Measurements from ENCODE around the gene SORBS1. TPM values are rescaled to one million over a fixed set of nuclear protein-coding genes. Genes with fewer than 3 reads are reported as not detected.

Gene SORBS1
- total and polyA plus RNA-seq, 4 donors = 13.1 to 68.9 (median 44.0) TPM

DNA sequence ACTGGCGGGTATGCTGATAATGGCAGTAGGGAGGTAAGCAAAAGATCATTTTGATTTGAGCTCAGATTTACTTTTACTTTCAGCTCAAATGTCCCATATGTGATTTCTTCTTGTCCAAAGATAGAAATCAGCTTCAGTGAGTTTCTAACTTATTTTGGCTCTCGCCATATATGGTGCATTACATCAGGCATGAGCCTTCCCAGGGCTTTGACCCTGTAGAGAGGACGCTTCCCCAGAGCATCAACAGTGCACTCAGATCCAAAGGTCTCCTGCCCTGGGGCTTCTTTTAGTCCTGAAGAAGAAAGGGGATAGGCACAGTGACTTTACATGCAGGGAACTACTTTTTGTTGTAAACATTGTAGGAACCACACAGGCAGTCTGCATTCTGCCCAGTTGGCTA, 141.8 kb downstream of the SORBS1 start:
- H3K4me3 ChIP-seq = no peak overlapping the region
- WGBS, 2 donors = 90 to 96% methylated on average over 3 of the region's 3 CpGs

DNA sequence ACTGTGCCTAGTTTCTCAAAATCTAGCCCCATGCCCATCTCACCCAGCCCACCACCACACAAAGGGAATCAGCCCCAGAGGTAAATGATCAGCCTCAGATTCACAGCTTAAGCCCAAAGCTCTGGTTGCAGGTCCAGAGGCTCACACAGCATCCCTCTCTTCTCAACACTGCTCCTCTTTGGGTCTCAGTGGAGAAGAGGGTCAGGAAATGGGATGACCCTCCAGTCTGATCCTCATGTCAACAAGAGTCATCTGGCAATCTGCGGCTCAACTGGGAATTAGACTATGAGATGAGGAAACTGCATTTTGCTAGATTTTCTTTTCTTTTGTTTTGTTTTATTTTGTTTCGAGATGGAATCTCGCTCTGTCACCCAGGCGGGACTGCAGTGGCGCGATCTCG, 144.2 kb downstream of the SORBS1 start:
- DNase-seq (no peak), ATAC-seq (ENCODE audit: insufficient read depth, low FRiP score) (no peak)
- TF ChIP-seq, protein P1, sequence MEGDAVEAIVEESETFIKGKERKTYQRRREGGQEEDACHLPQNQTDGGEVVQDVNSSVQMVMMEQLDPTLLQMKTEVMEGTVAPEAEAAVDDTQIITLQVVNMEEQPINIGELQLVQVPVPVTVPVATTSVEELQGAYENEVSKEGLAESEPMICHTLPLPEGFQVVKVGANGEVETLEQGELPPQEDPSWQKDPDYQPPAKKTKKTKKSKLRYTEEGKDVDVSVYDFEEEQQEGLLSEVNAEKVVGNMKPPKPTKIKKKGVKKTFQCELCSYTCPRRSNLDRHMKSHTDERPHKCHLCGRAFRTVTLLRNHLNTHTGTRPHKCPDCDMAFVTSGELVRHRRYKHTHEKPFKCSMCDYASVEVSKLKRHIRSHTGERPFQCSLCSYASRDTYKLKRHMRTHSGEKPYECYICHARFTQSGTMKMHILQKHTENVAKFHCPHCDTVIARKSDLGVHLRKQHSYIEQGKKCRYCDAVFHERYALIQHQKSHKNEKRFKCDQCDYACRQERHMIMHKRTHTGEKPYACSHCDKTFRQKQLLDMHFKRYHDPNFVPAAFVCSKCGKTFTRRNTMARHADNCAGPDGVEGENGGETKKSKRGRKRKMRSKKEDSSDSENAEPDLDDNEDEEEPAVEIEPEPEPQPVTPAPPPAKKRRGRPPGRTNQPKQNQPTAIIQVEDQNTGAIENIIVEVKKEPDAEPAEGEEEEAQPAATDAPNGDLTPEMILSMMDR (IDR thresholded peaks at IDR 0.05; ENCODE audit: control extremely low read depth, extremely low read depth) = no peak
- Histone ChIP-seq H3K9me3 (ENCODE audit: control insufficient read depth in 4 of 4, insufficient read depth in 3 of 4, low read length in 3 of 4) (no peaks in the 10 kb centered on the region), H3K9ac (ENCODE audit: insufficient read depth in 1 of 2, low read length in 2 of 2) (no peak overlapping the region), H3K4me1 (ENCODE audit: control insufficient read depth in 5 of 5, insufficient read depth in 5 of 5, low read length in 5 of 5) (peaks cover 0 to 3% (median 0%) of the 10 kb centered on the region in 5 donors), H3K27me3 (ENCODE audit: control insufficient read depth in 3 of 3, insufficient read depth in 3 of 3, low read length in 2 of 3) (no peaks in the 10 kb centered on the region), H3K27ac (ENCODE audit: low read depth in 1 of 2, low read length in 1 of 2) (peak overlapping the region in 1 of 2 donors; percentile 91), H3K36me3 (ENCODE audit: control insufficient read depth in 4 of 4, insufficient read depth in 4 of 4, low read length in 4 of 4) (peaks cover 2 to 11% (median 5%) of the 10 kb centered on the region in 4 donors), H3K4me3 (no peak overlapping the region)
- WGBS, 2 donors = 91 to 99% methylated on average over 7 of the region's 7 CpGs

More for the DNA sequence above, 141.8 kb downstream of the SORBS1 start:
- H3K36me3 ChIP-seq (ENCODE audit: control insufficient read depth in 4 of 4, insufficient read depth in 4 of 4, low read length in 4 of 4) = peaks cover 2 to 10% (median 6%) of the 10 kb centered on the region in 4 donors
- H3K27me3 ChIP-seq (ENCODE audit: control insufficient read depth in 3 of 3, insufficient read depth in 3 of 3, low read length in 2 of 3) = no peaks in the 10 kb centered on the region
- H3K4me1 ChIP-seq (ENCODE audit: control insufficient read depth in 5 of 5, insufficient read depth in 5 of 5, low read length in 5 of 5) = peaks cover 0 to 6% (median 0%) of the 10 kb centered on the region in 5 donors
- DNase-seq = no peak
- TF ChIP-seq, protein P1 (IDR thresholded peaks at IDR 0.05; ENCODE audit: control extremely low read depth, extremely low read depth) = no peak
- H3K27ac ChIP-seq (ENCODE audit: low read depth in 1 of 2, low read length in 1 of 2) = no peak overlapping the region
- no peak overlapping the region for H3K9ac ChIP-seq (ENCODE audit: insufficient read depth in 1 of 2, low read length in 2 of 2)
- ATAC-seq (ENCODE audit: insufficient read depth, low FRiP score) = no peak
- H3K9me3 ChIP-seq (ENCODE audit: control insufficient read depth in 4 of 4, insufficient read depth in 3 of 4, low read length in 3 of 4) = no peaks in the 10 kb centered on the region

DNA sequence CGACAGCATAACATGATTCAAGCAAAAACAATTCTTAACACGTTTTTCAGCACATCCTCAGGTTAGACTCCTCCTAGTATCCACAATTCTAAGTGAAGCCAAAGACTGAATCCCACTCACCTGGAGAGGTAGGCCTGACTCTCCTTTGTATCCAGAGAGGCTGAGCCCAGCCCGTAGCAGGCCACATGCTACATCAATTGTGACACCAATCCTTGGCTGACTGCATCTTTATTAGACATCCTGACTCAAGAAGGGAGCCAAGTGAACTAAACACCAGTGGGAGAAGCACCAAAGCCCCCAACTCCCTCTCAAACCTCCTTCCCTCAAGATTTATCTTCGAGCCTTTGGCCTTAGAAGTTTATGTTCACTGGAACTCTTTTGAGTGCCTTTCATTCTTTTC, 144.9 kb downstream of the SORBS1 start:
- Histone ChIP-seq H3K9ac (ENCODE audit: insufficient read depth in 1 of 2, low read length in 2 of 2) (no peak overlapping the region), H3K36me3 (ENCODE audit: control insufficient read depth in 4 of 4, insufficient read depth in 4 of 4, low read length in 4 of 4) (peaks cover 1 to 11% (median 5%) of the 10 kb centered on the region in 4 donors), H3K27ac (ENCODE audit: low read depth in 1 of 2, low read length in 1 of 2) (peak overlapping the region in 1 of 2 donors; percentile 91), H3K4me1 (ENCODE audit: control insufficient read depth in 5 of 5, insufficient read depth in 5 of 5, low read length in 5 of 5) (peaks cover 0 to 3% (median 0%) of the 10 kb centered on the region in 5 donors), H3K9me3 (ENCODE audit: control insufficient read depth in 4 of 4, insufficient read depth in 3 of 4, low read length in 3 of 4) (no peaks in the 10 kb centered on the region), H3K27me3 (ENCODE audit: control insufficient read depth in 3 of 3, insufficient read depth in 3 of 3, low read length in 2 of 3) (no peaks in the 10 kb centered on the region), H3K4me3 (no peak overlapping the region)
- WGBS, 2 donors = 80 to 86% methylated on average over 4 of the region's 4 CpGs
- ATAC-seq (ENCODE audit: insufficient read depth, low FRiP score) (no peak), DNase-seq (no peak)
- TF ChIP-seq, protein P1 (IDR thresholded peaks at IDR 0.05; ENCODE audit: control extremely low read depth, extremely low read depth) = no peak

DNA sequence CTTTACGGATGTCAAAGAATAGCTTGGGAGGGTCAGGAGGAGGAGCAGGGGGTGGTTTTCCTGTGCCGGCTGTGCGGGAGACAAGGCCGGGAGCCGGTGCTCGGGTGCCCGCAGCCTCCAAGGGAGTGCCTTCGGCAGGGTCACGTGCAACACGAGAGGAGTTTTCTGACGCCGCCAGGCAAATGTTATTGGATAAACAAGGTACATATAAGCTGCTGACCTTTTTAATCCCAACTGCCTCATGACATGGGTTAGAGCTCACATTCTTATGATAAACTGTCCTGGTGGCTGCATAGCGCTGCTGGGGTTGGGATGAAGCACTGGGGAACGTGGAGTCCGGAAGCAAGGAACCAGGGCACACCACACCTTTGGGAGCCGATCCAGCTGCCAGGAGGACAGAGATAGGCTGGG, 145.5 kb downstream of the SORBS1 start:
- H3K27me3 ChIP-seq (ENCODE audit: control insufficient read depth in 3 of 3, insufficient read depth in 3 of 3, low read length in 2 of 3) = no peaks in the 10 kb centered on the region
- DNase-seq (no peak), ATAC-seq (ENCODE audit: insufficient read depth, low FRiP score) (no peak)
- H3K4me1 ChIP-seq (ENCODE audit: control insufficient read depth in 5 of 5, insufficient read depth in 5 of 5, low read length in 5 of 5) = peaks cover 0 to 3% (median 0%) of the 10 kb centered on the region in 5 donors
- H3K27ac ChIP-seq (ENCODE audit: low read depth in 1 of 2, low read length in 1 of 2) = peak overlapping the region in 1 of 2 donors; percentile 91
- H3K4me3 ChIP-seq = no peak overlapping the region
- no peaks in the 10 kb centered on the region for H3K9me3 ChIP-seq (ENCODE audit: control insufficient read depth in 4 of 4, insufficient read depth in 3 of 4, low read length in 3 of 4)
- peaks cover 0 to 11% (median 5%) of the 10 kb centered on the region in 4 donors for H3K36me3 ChIP-seq (ENCODE audit: control insufficient read depth in 4 of 4, insufficient read depth in 4 of 4, low read length in 4 of 4)
- 90 to 96% methylated on average over 16 of the region's 16 CpGs for WGBS, 2 donors
- TF ChIP-seq, protein P1 (IDR thresholded peaks at IDR 0.05; ENCODE audit: control extremely low read depth, extremely low read depth) = no peak
- H3K9ac ChIP-seq (ENCODE audit: insufficient read depth in 1 of 2, low read length in 2 of 2) = no peak overlapping the region

Data from lung (tissue), 12 donors.